ENCODE measurements around the gene TSPO.

Gene TSPO

GRCh38 chr22:43191831-43192230, 40.5 kb downstream of the TSPO start:
- H2AFZ ChIP-seq, result no peak overlapping the region
- no peak overlapping the region for H3K4me3 ChIP-seq (ENCODE audit: low read depth, low read length)
- no peaks in the 10 kb centered on the region for H3K4me1 ChIP-seq
- H3K27ac ChIP-seq, result no peak overlapping the region
- H3K27me3 ChIP-seq (ENCODE audit: control insufficient read depth, insufficient read depth, low read length), result no peaks in the 10 kb centered on the region
- H3K4me2 ChIP-seq (ENCODE audit: low read length), result no peak overlapping the region
- no peaks in the 10 kb centered on the region for H3K79me2 ChIP-seq
- no peak for TF ChIP-seq CTCF (IDR thresholded peaks at IDR 0.05)
- H3K36me3 ChIP-seq (ENCODE audit: control insufficient read depth, insufficient read depth, low read length), result no peaks in the 10 kb centered on the region
- no peak overlapping the region for H3K9ac ChIP-seq
- no peaks in the 10 kb centered on the region for H3K9me3 ChIP-seq (ENCODE audit: control insufficient read depth, low read length)

- Histone ChIP-seq H3K79me2 (no peaks in the 10 kb centered on the region), H3K36me3 (ENCODE audit: control insufficient read depth, insufficient read depth, low read length) (no peaks in the 10 kb centered on the region), H3K4me1 (no peaks in the 10 kb centered on the region), H3K27ac (no peak overlapping the region), H3K4me2 (ENCODE audit: low read length) (no peak overlapping the region), H3K4me3 (ENCODE audit: low read depth, low read length) (no peak overlapping the region), H3K9ac (no peak overlapping the region), H3K27me3 (ENCODE audit: control insufficient read depth, insufficient read depth, low read length) (no peaks in the 10 kb centered on the region), H3K9me3 (ENCODE audit: control insufficient read depth, low read length) (no peaks in the 10 kb centered on the region), H2AFZ (no peak overlapping the region)
- TF ChIP-seq CTCF (IDR thresholded peaks at IDR 0.05), result no peak
Observed at GRCh38 chr22:43197271-43197941, 46.0 kb downstream of the TSPO start.

DNA sequence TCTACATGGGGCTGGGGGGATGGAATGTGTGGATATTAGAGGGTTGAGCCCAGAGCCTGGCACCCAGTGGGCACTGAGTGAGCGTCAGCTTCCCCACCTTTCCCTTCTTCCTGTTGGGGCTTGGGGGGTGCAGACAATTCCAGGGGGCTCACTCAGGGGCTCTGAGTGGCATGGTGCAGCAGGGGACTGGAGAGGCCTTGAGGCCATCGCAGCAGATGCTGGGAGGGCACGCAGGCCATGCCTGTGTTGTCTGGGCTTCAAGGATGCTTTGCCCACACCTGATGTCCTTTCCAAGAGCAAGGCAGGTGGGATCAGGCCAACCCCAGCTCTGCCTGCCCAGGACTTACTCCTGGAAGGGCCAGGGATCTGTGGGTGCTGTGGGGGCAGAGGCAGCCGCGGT, 46.8 kb downstream of the TSPO start:
- Histone ChIP-seq H3K4me1 (no peaks in the 10 kb centered on the region), H3K4me3 (ENCODE audit: low read depth, low read length) (no peak overlapping the region), H3K36me3 (ENCODE audit: control insufficient read depth, insufficient read depth, low read length) (no peaks in the 10 kb centered on the region), H2AFZ (no peak overlapping the region), H3K4me2 (ENCODE audit: low read length) (no peak overlapping the region), H3K9me3 (ENCODE audit: control insufficient read depth, low read length) (no peaks in the 10 kb centered on the region), H3K27me3 (ENCODE audit: control insufficient read depth, insufficient read depth, low read length) (no peaks in the 10 kb centered on the region), H3K79me2 (no peaks in the 10 kb centered on the region), H3K27ac (no peak overlapping the region), H3K9ac (no peak overlapping the region)
- TF ChIP-seq CTCF (IDR thresholded peaks at IDR 0.05), result no peak

- Histone ChIP-seq H3K4me2 (ENCODE audit: low read length) (no peak overlapping the region), H3K79me2 (no peaks in the 10 kb centered on the region), H3K4me1 (no peaks in the 10 kb centered on the region), H3K9ac (no peak overlapping the region), H3K36me3 (ENCODE audit: control insufficient read depth, insufficient read depth, low read length) (no peaks in the 10 kb centered on the region), H3K27me3 (ENCODE audit: control insufficient read depth, insufficient read depth, low read length) (no peaks in the 10 kb centered on the region), H3K9me3 (ENCODE audit: control insufficient read depth, low read length) (no peaks in the 10 kb centered on the region), H3K4me3 (ENCODE audit: low read depth, low read length) (no peak overlapping the region), H3K27ac (no peak overlapping the region), H2AFZ (no peak overlapping the region)
- TF ChIP-seq CTCF (IDR thresholded peaks at IDR 0.05), result no peak
Observed at GRCh38 chr22:43198936-43199335, 47.6 kb downstream of the TSPO start.

- TF ChIP-seq CTCF (IDR thresholded peaks at IDR 0.05), result no peak
- no peak overlapping the region for H3K4me3 ChIP-seq (ENCODE audit: low read depth, low read length)
- no peaks in the 10 kb centered on the region for H3K27me3 ChIP-seq (ENCODE audit: control insufficient read depth, insufficient read depth, low read length)
- no peaks in the 10 kb centered on the region for H3K9me3 ChIP-seq (ENCODE audit: control insufficient read depth, low read length)
- H3K79me2 ChIP-seq, result no peaks in the 10 kb centered on the region
- H3K36me3 ChIP-seq (ENCODE audit: control insufficient read depth, insufficient read depth, low read length), result no peaks in the 10 kb centered on the region
- H2AFZ ChIP-seq, result no peak overlapping the region
- no peak overlapping the region for H3K27ac ChIP-seq
- H3K9ac ChIP-seq, result no peak overlapping the region
- H3K4me2 ChIP-seq (ENCODE audit: low read length), result no peak overlapping the region
- no peaks in the 10 kb centered on the region for H3K4me1 ChIP-seq
Observed at GRCh38 chr22:43199541-43199940, 48.2 kb downstream of the TSPO start.
